Esophagus squamous epithelium (tissue), 5 donors: Measurements from ENCODE around the gene POMT2. TPM values are rescaled to one million over a fixed set of nuclear protein-coding genes. Genes with fewer than 3 reads are reported as not detected.
"Not testable (repeated sequence)": the region's sequence is repeated elsewhere in the genome, so short reads cannot be mapped to it uniquely, and the experiment has no call there.

Experiments
- DNase-seq: peaks from one replicate; lab custom pipeline; 2025; lab: John Stamatoyannopoulos, UW
- H3K27ac ChIP-seq, 4 donors: fragments of 200-600 bp; sonication (generic); one replicate each; pipeline ENCODE4 v1.5.1; 2016 to 2019; ENCODE audit warnings: mild to moderate bottlenecking in 1 of 4
- H3K27me3 ChIP-seq, 4 donors: fragments of 200-600 bp; sonication (generic); 1 replicate in 3 of 4; 2 replicates in 1 of 4; pipeline versions ENCODE4 v1.5.1 to v1.6.0; 2017 to 2021; ENCODE audit warnings: antibody characterized with exemption in 1 of 4
- H3K36me3 ChIP-seq, 3 donors: fragments of 200-600 bp; sonication (generic); one replicate each; pipeline ENCODE4 v1.5.1; 2016 to 2019
- H3K4me1 ChIP-seq, 3 donors: fragments of 200-600 bp; sonication (generic); one replicate each; pipeline ENCODE4 v1.5.1; 2017 to 2019
- H3K4me3 ChIP-seq, 4 donors: fragments of 200-600 bp; sonication (generic); 1 replicate in 3 of 4; 2 replicates in 1 of 4; pipeline ENCODE4 v1.5.1; 2016 to 2019; ENCODE audit warnings: mild to moderate bottlenecking in 2 of 4, moderate library complexity in 1 of 4
- H3K9me3 ChIP-seq, 3 donors: fragments of 200-600 bp; sonication (generic); one replicate each; pipeline ENCODE4 v1.5.1; 2016 to 2019
- POLR2A ChIP-seq, 4 donors: fragments of 450-650 bp; IDR thresholded peaks; one replicate each; pipeline ENCODE4 v1.6.1; 2017; ENCODE audit warnings: antibody characterized with exemption in 4 of 4, mild to moderate bottlenecking in 4 of 4, moderate library complexity in 3 of 4
- WGBS, 2 donors: methylation state at CpG; one replicate each; pipeline ENCODE4 v1.1.5; 2018; 5-methylcytosine and 5-hydroxymethylcytosine counted together
- intact Hi-C: fragments of 100-400 bp; cut with DNase I; formaldehyde crosslinking; loops from one replicate; pipeline ENCODE4 v1.15.0; 2022
- total RNA-seq, 4 donors: library from RNA; depleted of rRNA; stranded (reverse); fragments of >200 nt; gene quantifications; one replicate each; pipeline ENCODE4 v1.1.0, GENCODE V29; 2016
- TF ChIP-seq, protein P1 (sequence below), 6 experiments: fragments of 450-650 bp in 4 of 6; fragments of 200-600 bp in 2 of 6; sonication (generic) in 2 of 6; IDR thresholded peaks; one replicate each; pipeline ENCODE4 v1.5.1; 2016 to 2019; ENCODE audit warnings: antibody characterized with exemption in 6 of 6, mild to moderate bottlenecking in 4 of 6, moderate library complexity in 4 of 6
- donor health status: DM: yes; HTN: yes; CAD: no.

POMT2 gene
- total RNA-seq, 4 donors from 2014 or later, result 7.3 to 16.0 (median 8.4) TPM

GRCh38 chr14:77322250-77322902 lies 1.7 kb upstream of the POMT2 start:
- Histone ChIP-seq H3K4me1 (peaks cover 5 to 24% (median 11%) of the 10 kb centered on the region in 3 donors), H3K9me3 (no peaks in the 10 kb centered on the region), H3K27me3 (no peaks in the 10 kb centered on the region), H3K27ac (peak overlapping the region; percentile 96 to 99 (median 99)), H3K4me3 (peak overlapping the region in 3 of 4 donors; percentile 81 to 100 (median 99)), H3K36me3 (no peaks in the 10 kb centered on the region)
- no peak for TF ChIP-seq POLR2A (IDR thresholded peaks at IDR 0.05)
- TF ChIP-seq, protein P1, sequence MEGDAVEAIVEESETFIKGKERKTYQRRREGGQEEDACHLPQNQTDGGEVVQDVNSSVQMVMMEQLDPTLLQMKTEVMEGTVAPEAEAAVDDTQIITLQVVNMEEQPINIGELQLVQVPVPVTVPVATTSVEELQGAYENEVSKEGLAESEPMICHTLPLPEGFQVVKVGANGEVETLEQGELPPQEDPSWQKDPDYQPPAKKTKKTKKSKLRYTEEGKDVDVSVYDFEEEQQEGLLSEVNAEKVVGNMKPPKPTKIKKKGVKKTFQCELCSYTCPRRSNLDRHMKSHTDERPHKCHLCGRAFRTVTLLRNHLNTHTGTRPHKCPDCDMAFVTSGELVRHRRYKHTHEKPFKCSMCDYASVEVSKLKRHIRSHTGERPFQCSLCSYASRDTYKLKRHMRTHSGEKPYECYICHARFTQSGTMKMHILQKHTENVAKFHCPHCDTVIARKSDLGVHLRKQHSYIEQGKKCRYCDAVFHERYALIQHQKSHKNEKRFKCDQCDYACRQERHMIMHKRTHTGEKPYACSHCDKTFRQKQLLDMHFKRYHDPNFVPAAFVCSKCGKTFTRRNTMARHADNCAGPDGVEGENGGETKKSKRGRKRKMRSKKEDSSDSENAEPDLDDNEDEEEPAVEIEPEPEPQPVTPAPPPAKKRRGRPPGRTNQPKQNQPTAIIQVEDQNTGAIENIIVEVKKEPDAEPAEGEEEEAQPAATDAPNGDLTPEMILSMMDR (IDR thresholded peaks at IDR 0.05), result no peak
- intact Hi-C loops, result no loop called here
- no peak for DNase-seq
- WGBS, 2 donors, result 58 to 65% methylated on average over 5 of the region's 5 CpGs

DNA sequence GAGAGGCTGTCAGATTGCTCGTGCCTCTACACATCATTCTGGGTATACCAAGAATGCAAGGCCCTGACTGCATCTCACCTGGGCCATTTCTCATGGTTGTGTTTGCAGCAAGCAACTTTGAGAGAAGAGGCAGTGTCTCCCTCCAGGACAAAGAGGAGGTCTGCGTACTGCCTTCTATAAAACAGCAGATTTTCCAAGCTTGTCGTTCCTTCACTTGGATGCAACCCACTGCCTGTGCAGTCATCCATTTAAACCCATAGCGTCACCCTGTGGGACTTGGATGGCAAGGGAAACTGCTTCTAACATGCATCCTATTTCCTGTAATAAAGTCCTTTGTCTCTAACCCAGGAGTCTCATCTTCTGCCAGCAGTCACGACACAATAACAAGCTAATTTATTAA lies 1.3 kb downstream of the POMT2 start:
- DNase-seq, result no peak
- Histone ChIP-seq H3K4me3 (peak overlapping the region in 3 of 4 donors; percentile 81 to 100 (median 99)), H3K4me1 (peaks cover 8 to 42% (median 11%) of the 10 kb centered on the region in 3 donors), H3K27ac (peak overlapping the region in 1 of 4 donors; percentile 99), H3K9me3 (no peaks in the 10 kb centered on the region), H3K27me3 (no peaks in the 10 kb centered on the region), H3K36me3 (no peaks in the 10 kb centered on the region)
- intact Hi-C loops, result loop anchor here (10.0 kb wide), 1 partner anchor 445 kb away; no protein-coding TSS in a partner anchor
- TF ChIP-seq, protein P1 (IDR thresholded peaks at IDR 0.05), result no peak
- TF ChIP-seq POLR2A (IDR thresholded peaks at IDR 0.05), result no peak
- WGBS, 2 donors, result 40 to 46% methylated on average over 4 to 5 of the region's 5 CpGs

DNA sequence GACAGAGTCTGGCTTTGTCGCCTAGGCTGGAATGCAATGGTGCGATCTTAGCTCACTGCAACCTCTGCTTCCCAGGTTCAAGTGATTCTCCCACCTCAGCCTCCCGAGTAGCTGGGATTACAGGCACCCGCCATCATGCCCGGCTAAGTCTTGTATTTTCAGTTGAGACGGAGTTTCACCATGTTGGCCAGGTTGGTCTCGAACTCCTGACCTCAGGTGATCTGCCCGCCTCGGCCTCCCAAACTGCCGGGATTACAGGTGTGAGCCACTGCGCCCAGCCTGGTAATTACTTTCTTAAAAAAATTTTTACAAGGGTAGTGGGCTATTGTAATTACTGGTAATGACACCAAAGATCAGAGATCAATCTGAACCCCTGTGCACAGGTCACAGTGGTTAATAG lies 1.9 kb downstream of the POMT2 start:
- H3K9me3 ChIP-seq, H3K4me3 ChIP-seq, H3K36me3 ChIP-seq, DNase-seq, H3K27me3 ChIP-seq, H3K27ac ChIP-seq: not testable (repeated sequence)
- intact Hi-C loops, result loop anchor here (10.0 kb wide), 1 partner anchor 444 kb away; no protein-coding TSS in a partner anchor
- H3K4me1 ChIP-seq, result peaks cover 12 to 49% (median 15%) of the 10 kb centered on the region in 3 donors
- WGBS, 2 donors, result 92% methylated on average over 8 to 11 of the region's 11 CpGs

GRCh38 chr14:77318006-77318553 lies 2.6 kb downstream of the POMT2 start:
- 74 to 75% methylated on average over 5 of the region's 5 CpGs for WGBS, 2 donors

GRCh38 chr14:77316872-77317301 lies 3.8 kb downstream of the POMT2 start:
- intact Hi-C loops, result loop anchor here (10.0 kb wide), 1 partner anchor 442 kb away; no protein-coding TSS in a partner anchor
- Histone ChIP-seq H3K36me3 (no peaks in the 10 kb centered on the region), H3K9me3 (no peaks in the 10 kb centered on the region), H3K4me1 (peaks cover 7 to 52% (median 15%) of the 10 kb centered on the region in 3 donors), H3K27ac (no peak overlapping the region), H3K27me3 (no peaks in the 10 kb centered on the region), H3K4me3 (no peak overlapping the region)
- DNase-seq, result no peak
- TF ChIP-seq POLR2A (IDR thresholded peaks at IDR 0.05), result no peak
- TF ChIP-seq, protein P1 (IDR thresholded peaks at IDR 0.05), result no peak
- 75 to 89% methylated on average over 5 of the region's 5 CpGs for WGBS, 2 donors

More at GRCh38 chr14:77318006-77318553, 2.6 kb downstream of the POMT2 start:
- H3K4me3 ChIP-seq, result no peak overlapping the region
- TF ChIP-seq POLR2A (IDR thresholded peaks at IDR 0.05), result no peak
- TF ChIP-seq, protein P1 (IDR thresholded peaks at IDR 0.05), result no peak
- no peak for DNase-seq
- no peaks in the 10 kb centered on the region for H3K36me3 ChIP-seq
- H3K4me1 ChIP-seq, result peaks cover 12 to 55% (median 20%) of the 10 kb centered on the region in 3 donors
- intact Hi-C loops, result loop anchor here (10.0 kb wide), 1 partner anchor 443 kb away; no protein-coding TSS in a partner anchor
- no peaks in the 10 kb centered on the region for H3K9me3 ChIP-seq
- H3K27ac ChIP-seq, result no peak overlapping the region
- no peaks in the 10 kb centered on the region for H3K27me3 ChIP-seq
